GM19193 (cell line): ENCODE results near the gene UST.

Experiments
- POLR2A ChIP-seq: IDR thresholded peaks from 4 replicates; pipeline ENCODE4 v1.6.1; 2011; ENCODE audit not compliant: insufficient read depth, insufficient read length; ENCODE audit errors: extremely low read depth

UST gene

DNA sequence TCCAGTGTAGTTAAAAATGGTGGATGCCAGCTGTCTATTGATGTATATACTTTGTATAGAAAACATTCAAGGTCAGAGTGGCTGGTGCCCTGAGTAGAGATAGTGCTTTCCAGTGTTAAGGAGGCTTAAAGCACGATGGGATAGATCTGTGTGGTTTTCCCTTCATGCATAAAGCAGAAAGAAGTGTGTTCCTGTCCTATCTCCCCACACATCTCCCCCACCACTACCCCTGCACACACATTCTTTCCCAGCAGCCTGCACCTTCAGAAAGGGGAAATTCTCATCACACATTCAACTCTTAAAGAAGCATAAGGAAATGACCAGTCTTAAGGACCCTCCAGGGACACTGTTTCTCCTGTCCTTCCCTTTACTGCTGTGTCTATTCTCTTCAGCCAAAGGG is 349.0 kb downstream of the UST start:
- TF ChIP-seq POLR2A: no peak

GRCh38 chr6:149097794-149098193 is 351.0 kb downstream of the UST start:
- TF ChIP-seq POLR2A: no peak

DNA sequence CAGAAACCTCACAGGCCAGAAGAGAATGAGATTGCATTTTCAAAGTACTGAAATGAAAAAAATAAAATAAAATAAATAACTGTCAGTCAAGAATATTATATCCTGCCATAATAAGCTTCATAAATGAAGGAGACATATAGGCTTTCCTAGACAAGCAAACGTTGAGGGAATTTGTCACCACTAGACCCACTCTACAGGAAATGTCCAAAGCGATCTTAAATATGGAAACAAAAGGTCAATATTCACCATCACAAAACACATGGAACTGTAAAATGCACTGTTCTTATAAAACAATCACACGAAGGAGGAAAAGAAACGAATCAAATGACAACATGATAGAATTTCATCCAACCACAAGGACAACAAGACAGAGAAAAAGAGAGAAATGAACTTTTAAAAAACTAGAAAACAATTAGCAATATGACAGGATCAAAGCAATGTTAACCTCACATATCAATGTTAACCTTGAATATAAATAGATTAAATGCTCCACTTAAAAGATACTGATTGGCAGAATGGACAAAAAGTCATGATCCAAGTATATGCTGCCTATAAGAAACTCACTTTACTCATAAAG is 352.0 kb downstream of the UST start:
- TF ChIP-seq POLR2A: no peak

DNA sequence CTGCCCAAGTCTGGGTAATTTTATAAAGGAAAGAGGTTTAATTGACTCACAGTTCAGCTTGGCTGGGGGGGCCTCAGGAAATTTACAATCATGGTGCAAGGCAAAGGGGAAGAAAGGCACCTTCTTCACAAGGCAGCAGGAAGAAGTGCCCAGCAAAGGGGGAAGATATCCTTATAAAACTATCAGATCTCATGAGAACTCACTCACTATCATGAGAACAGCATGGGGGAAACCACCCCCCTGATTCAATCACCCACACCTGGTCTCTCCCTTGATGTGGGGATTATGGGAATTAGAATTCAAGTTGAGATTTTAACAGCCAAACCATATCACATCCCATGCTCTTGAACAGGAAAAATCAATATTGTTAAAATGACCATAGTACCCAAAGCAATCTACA is 355.5 kb downstream of the UST start:
- TF ChIP-seq POLR2A: no peak

GRCh38 chr6:149107520-149107919 is 360.7 kb downstream of the UST start:
- no peak for TF ChIP-seq POLR2A

GRCh38 chr6:149108038-149108748 is 361.4 kb downstream of the UST start:
- no peak for TF ChIP-seq POLR2A

DNA sequence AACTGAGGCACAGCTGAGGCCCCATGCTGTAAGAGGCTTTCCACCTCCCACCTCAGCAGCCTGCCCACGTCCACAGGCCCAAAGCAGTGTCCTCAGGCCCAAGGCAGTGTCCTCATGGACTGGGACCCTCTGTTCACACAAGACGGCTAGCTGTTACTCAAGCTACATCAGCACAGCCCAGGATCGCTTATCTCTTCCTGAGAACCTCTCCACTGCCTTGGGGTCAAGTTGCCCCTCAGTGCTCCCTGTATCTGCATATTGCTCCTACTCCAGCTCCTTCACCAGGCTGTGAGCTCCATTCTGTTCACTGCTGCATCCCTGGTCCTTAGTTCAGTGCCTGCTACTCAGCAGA is 361.9 kb downstream of the UST start:
- no peak for TF ChIP-seq POLR2A

- TF ChIP-seq POLR2A: no peak
These were observed 362.7 kb downstream of the UST start for GRCh38 chr6:149109397-149110070.

GRCh38 chr6:149111556-149112115 is 364.8 kb downstream of the UST start:
- no peak for TF ChIP-seq POLR2A

GRCh38 chr6:149112976-149113375 is 366.1 kb downstream of the UST start:
- TF ChIP-seq POLR2A: no peak

DNA sequence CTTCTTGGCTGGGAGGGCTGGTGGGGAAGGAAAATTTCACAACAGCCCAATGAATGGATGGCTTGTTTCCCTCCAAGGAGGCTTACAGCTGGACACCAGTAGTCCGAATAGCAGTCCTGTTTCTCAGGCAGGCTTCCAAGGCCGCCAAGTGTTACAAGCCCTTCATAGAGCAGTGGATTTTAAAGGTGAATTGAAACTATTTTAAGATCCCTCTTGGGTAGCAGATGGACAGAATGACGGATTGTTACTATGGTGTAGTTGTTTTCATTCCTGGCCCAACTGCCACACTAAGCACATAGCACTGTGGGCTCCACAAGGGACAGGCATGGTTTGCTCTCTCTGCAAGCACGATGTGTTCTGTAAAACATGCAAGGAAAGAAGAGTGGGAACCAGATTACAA is 367.3 kb downstream of the UST start:
- no peak for TF ChIP-seq POLR2A

- TF ChIP-seq POLR2A: no peak
These were observed 372.2 kb downstream of the UST start for GRCh38 chr6:149118737-149119653.

DNA sequence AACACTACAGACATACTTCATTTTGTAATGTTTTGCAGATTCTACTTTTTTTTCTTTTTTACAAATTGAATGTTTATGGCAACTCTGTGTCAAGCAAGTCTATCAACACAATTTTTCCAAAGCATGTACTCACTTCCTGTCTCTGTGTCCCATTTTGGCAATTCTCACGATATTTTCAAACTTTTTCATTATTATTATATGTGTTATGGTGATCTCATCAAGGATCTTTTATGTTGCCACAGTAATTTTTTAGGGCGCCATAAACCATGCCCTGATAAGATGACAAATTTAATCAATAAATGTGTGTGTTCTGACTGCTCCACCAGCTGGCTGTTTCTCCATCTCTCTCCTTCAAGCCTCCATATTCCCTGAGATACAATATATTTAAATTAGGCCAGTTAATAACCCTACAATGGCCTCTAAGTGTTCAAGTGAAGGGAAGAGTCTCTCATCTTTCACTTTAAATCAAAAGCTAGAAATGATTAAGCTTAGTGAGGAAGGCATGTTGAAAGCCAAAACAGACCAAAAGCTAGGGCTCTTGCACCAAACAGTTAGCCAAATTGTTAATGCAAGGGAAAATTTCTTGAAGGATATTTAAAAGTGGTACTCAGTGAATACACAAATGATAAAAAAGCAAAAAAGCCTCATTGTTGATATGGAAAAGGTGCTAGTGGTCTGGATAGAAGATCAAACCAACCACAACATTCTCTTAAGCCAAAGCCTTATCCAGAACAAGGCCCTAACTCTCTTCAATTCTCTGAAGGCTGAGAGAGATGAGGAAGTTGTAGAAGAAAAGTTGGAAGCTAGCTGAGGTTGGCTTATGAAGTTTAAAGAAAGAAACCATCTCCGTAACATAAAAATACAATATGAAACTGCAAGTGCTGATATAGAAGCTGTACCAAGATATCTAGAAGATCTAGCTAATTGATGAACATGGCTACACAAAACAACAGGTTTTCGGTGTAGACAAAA is 376.3 kb downstream of the UST start:
- no peak for TF ChIP-seq POLR2A

DNA sequence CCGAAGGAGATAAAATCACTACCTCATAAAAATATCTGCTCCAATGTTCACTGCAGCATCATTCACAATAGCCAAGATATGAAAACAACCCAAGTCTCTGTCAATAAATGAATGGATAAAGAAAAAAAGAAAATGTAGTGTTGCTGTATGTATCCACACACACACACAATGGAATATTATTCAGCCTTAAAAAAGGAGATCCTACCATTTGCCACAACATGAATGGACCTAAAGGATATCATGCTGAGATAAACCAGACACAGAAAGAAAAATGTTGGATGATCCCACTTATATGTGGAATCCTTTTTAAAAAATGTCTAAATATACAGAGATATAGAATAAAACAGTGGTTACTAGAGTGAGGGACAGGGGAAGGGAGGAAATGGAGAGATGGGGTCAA is 378.5 kb downstream of the UST start:
- TF ChIP-seq POLR2A: no peak
